Keratinocyte (primary cell): Measurements from ENCODE around the gene ATP8A2. TPM values are rescaled to one million over a fixed set of nuclear protein-coding genes. Genes with fewer than 3 reads are reported as not detected.

Source experiments
- DNase-seq: peaks from one replicate; pipeline ENCODE4 v3.0.0-alpha.2; 2011; ENCODE audit warnings: low read depth, missing footprints, low spot score
- FAIRE-seq: peaks from 2 replicates; lab custom pipeline; 2011; peaks lifted over from hg19 to GRCh38; lab: Jason Lieb, UNC
- H2AFZ ChIP-seq: 2 replicates; pipeline ENCODE4 v1.6.0; 2012; ENCODE audit warnings: low read length, control low read depth, inconsistent platforms; ENCODE audit not compliant: control insufficient read depth
- H3K27ac ChIP-seq: 2 replicates; pipeline ENCODE4 v1.5.1; 2011; ENCODE audit warnings: low read length; ENCODE audit not compliant: control insufficient read depth, insufficient read depth
- H3K27me3 ChIP-seq: 3 replicates; pipeline ENCODE4 v1.6.0; 2011; ENCODE audit warnings: low read length; ENCODE audit not compliant: control insufficient read depth, insufficient read depth; ENCODE audit errors: extremely low read depth
- H3K36me3 ChIP-seq, 2 experiments: 2 replicates in 1 of 2; 3 replicates in 1 of 2; pipeline ENCODE4 v1.5.1; 2011; ENCODE audit warnings: low read length in 2 of 2, mild to moderate bottlenecking in 1 of 2; ENCODE audit not compliant: control insufficient read depth in 2 of 2, insufficient read depth in 2 of 2; ENCODE audit errors: extremely low read depth in 1 of 2
- H3K4me1 ChIP-seq: 3 replicates; pipeline ENCODE4 v1.5.1; 2011; ENCODE audit warnings: low read length; ENCODE audit not compliant: control insufficient read depth, insufficient read depth; ENCODE audit errors: extremely low read depth
- H3K4me2 ChIP-seq: 3 replicates; pipeline ENCODE4 v1.6.0; 2011; ENCODE audit warnings: low read depth, low read length; ENCODE audit not compliant: control insufficient read depth, insufficient read depth; ENCODE audit errors: extremely low read depth
- H3K4me3 ChIP-seq, 3 experiments: fragments of 200-600 bp in 1 of 3; sonication (generic) in 1 of 3; 2 replicates in 2 of 3; 3 replicates in 1 of 3; pipeline ENCODE4 v1.5.1; 2011 to 2016; ENCODE audit warnings: low read length in 3 of 3, mild to moderate bottlenecking in 3 of 3, control low read depth in 2 of 3, inconsistent platforms in 1 of 3, low read depth in 1 of 3, mixed read lengths in 1 of 3, mixed run types in 1 of 3, moderate library complexity in 1 of 3; ENCODE audit not compliant: control insufficient read depth in 2 of 3, insufficient read depth in 2 of 3; ENCODE audit errors: extremely low read depth in 1 of 3
- H3K79me2 ChIP-seq: 2 replicates; pipeline ENCODE4 v1.6.0; 2012; ENCODE audit warnings: low read length; ENCODE audit not compliant: control insufficient read depth, insufficient read depth
- H3K9ac ChIP-seq: 3 replicates; pipeline ENCODE4 v1.6.0; 2011; ENCODE audit warnings: low read length; ENCODE audit not compliant: control insufficient read depth, insufficient read depth; ENCODE audit errors: extremely low read depth
- H3K9me1 ChIP-seq: 3 replicates; pipeline ENCODE4 v1.6.0; 2011; ENCODE audit warnings: low read length; ENCODE audit not compliant: control insufficient read depth, insufficient read depth; ENCODE audit errors: extremely low read depth
- H3K9me3 ChIP-seq: 2 replicates; pipeline ENCODE4 v1.5.1; 2012; ENCODE audit warnings: low read depth, low read length; ENCODE audit not compliant: control insufficient read depth
- H4K20me1 ChIP-seq: 3 replicates; pipeline ENCODE4 v1.6.0; 2011; ENCODE audit warnings: low read length; ENCODE audit not compliant: control insufficient read depth, insufficient read depth; ENCODE audit errors: extremely low read depth
- EZH2 ChIP-seq: IDR thresholded peaks from one replicate; pipeline ENCODE4 v1.6.1; 2012; ENCODE audit warnings: inconsistent platforms, mild to moderate bottlenecking, low read length, moderate library complexity
- dilution Hi-C: fragments of 300-500 bp; cut with MboI; formaldehyde crosslinking; loops from one replicate; pipeline ENCODE4 v1.7.0; 2020; ENCODE audit warnings: low sequenced_read_pairs; ENCODE audit not compliant: extremely low pct_ligation_motif_present
- polyA plus RNA-seq, 5 experiments: library from polyadenylated mRNA; depleted of rRNA in 3 of 5; stranded (reverse) in 3 of 5; stranded (forward) in 1 of 5; unstranded in 1 of 5; fragments of >200 nt; gene quantifications; 1 replicate in 1 of 5; 2 replicates in 3 of 5; 3 replicates in 1 of 5; pipeline versions ENCODE4 v1.2.1 to v1.2.3, GENCODE V29; 2011 to 2012; ENCODE audit warnings: missing spikeins in 2 of 5, low read depth in 1 of 5, low replicate concordance in 1 of 5
- TF ChIP-seq, protein P1 (sequence below), 3 experiments: IDR thresholded peaks in 1 of 3; conservative IDR thresholded peaks in 1 of 3; optimal IDR thresholded peaks in 1 of 3; 2 replicates in 2 of 3; 3 replicates in 1 of 3; pipeline versions ENCODE3 to v1.5.1; 2011; ENCODE audit warnings: low read length in 3 of 3, mild to moderate bottlenecking in 3 of 3, moderate library complexity in 2 of 3, control low read depth in 1 of 3, inconsistent platforms in 1 of 3; ENCODE audit not compliant: insufficient read depth in 2 of 3; ENCODE audit errors: extremely low read depth in 1 of 3

The ATP8A2 gene
- polyA plus RNA-seq, 1 donor (not counting 4 experiments of a cell fraction or from before 2014, with no cell fraction given): 0.16 TPM

GRCh38 chr13:25351404-25351803 is 20.4 kb upstream of the ATP8A2 start:
- Histone ChIP-seq H3K79me2 (no peaks in the 10 kb centered on the region), H3K9ac (no peak overlapping the region), H4K20me1 (no peaks in the 10 kb centered on the region), H3K9me3 (no peaks in the 10 kb centered on the region), H3K27me3 (peaks cover 6% of the 10 kb centered on the region), H3K4me1 (no peaks in the 10 kb centered on the region), H3K9me1 (no peaks in the 10 kb centered on the region), H3K27ac (no peak overlapping the region), H3K4me3 (no peak overlapping the region), H3K4me2 (no peak overlapping the region), H2AFZ (no peak overlapping the region), H3K36me3 (no peaks in the 10 kb centered on the region)
- no peak for FAIRE-seq
- TF ChIP-seq, protein P1, sequence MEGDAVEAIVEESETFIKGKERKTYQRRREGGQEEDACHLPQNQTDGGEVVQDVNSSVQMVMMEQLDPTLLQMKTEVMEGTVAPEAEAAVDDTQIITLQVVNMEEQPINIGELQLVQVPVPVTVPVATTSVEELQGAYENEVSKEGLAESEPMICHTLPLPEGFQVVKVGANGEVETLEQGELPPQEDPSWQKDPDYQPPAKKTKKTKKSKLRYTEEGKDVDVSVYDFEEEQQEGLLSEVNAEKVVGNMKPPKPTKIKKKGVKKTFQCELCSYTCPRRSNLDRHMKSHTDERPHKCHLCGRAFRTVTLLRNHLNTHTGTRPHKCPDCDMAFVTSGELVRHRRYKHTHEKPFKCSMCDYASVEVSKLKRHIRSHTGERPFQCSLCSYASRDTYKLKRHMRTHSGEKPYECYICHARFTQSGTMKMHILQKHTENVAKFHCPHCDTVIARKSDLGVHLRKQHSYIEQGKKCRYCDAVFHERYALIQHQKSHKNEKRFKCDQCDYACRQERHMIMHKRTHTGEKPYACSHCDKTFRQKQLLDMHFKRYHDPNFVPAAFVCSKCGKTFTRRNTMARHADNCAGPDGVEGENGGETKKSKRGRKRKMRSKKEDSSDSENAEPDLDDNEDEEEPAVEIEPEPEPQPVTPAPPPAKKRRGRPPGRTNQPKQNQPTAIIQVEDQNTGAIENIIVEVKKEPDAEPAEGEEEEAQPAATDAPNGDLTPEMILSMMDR (optimal IDR thresholded peaks at IDR 0.05 in 1 of 3, IDR thresholded peaks at IDR 0.05 in 1 of 3, conservative IDR thresholded peaks at IDR 0.05 in 1 of 3; ENCODE audit: extremely low read depth in 1 of 3, insufficient read depth in 2 of 3, low read length in 3 of 3): no peak
- TF ChIP-seq EZH2: no peak
- dilution Hi-C loops: no loop called here
- no peak for DNase-seq

DNA sequence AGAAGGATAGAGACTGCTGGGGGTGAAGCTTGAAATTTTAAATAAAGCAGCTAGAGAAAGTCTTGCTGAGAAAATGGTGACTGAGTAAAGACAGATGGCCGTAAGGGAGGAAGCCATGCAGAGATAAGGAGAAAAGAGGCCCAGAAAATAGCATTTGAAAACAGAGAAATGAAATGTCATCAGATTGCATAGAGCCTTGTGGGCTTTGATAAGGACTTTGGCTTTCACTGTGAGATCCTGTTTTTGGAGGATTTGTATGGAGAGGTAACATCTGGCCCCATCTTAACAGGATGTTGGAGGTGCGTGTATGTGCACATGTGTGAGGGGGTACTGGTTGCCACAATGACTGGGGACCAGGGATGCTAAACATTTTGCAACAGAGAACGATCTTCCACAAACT is 19.5 kb upstream of the ATP8A2 start:
- Histone ChIP-seq H3K9ac (no peak overlapping the region), H3K4me3 (no peak overlapping the region), H3K79me2 (no peaks in the 10 kb centered on the region), H3K4me1 (no peaks in the 10 kb centered on the region), H2AFZ (no peak overlapping the region), H3K36me3 (no peaks in the 10 kb centered on the region), H3K27ac (no peak overlapping the region), H4K20me1 (no peaks in the 10 kb centered on the region), H3K27me3 (peaks cover 6% of the 10 kb centered on the region), H3K4me2 (no peak overlapping the region), H3K9me3 (no peaks in the 10 kb centered on the region), H3K9me1 (no peaks in the 10 kb centered on the region)
- TF ChIP-seq EZH2: no peak
- TF ChIP-seq, protein P1 (optimal IDR thresholded peaks at IDR 0.05 in 1 of 3, IDR thresholded peaks at IDR 0.05 in 1 of 3, conservative IDR thresholded peaks at IDR 0.05 in 1 of 3; ENCODE audit: extremely low read depth in 1 of 3, insufficient read depth in 2 of 3, low read length in 3 of 3): no peak
- no peak for FAIRE-seq
- dilution Hi-C loops: no loop called here
- no peak for DNase-seq
